Rectal smooth muscle tissue (tissue), 1 donor: ENCODE measurements around the gene TENM3.

ENCODE experiments used
- H3K27ac ChIP-seq: one replicate; pipeline ENCODE4 v1.7.0; 2013; ENCODE audit warnings: low read depth, low read length, inconsistent platforms
- H3K27me3 ChIP-seq: one replicate; pipeline ENCODE4 v1.7.0; 2013; ENCODE audit warnings: low read length; ENCODE audit not compliant: control insufficient read depth, insufficient read depth
- H3K36me3 ChIP-seq: one replicate; pipeline ENCODE4 v1.7.0; 2013; ENCODE audit warnings: low read length; ENCODE audit not compliant: control insufficient read depth, insufficient read depth
- H3K4me1 ChIP-seq: one replicate; pipeline ENCODE4 v1.7.0; 2013; ENCODE audit warnings: low read length; ENCODE audit not compliant: control insufficient read depth, insufficient read depth
- H3K4me3 ChIP-seq: one replicate; pipeline ENCODE4 v1.7.0; 2013; ENCODE audit warnings: low read length
- H3K9ac ChIP-seq: one replicate; pipeline ENCODE4 v1.7.0; 2013; ENCODE audit warnings: low read length

The TENM3 gene

DNA sequence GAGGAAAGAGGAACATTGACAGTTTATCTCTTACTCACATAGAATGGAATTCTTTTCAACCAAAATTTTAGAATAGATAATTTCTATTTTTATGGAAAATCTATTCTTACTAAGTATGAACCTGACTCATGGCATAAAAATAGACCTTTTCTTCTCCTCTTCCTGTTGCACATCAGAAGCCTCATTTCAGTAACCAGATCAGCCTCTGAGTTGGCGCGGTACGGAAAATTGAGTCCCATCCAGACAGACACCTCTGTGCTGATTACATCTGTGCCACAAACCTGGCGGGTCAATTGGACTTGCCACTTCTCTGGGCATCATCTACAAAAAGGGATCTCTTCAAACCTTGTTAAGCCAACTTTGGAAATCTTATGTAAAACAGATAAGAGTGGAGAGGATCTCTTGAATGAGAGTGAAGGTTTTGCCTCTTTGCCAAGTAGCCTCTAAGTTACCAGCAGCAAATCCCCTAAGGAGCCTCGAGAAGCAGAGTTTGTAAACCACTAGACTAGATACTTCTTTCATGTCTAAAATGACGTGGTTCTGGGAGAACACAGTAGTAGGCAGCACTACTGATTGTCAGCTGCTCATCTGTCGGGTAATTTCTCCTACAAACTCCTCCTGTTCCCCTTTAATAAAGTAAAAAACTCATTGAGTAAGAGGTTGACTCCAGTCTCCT lies 37.4 kb downstream of the TENM3 start:
- Histone ChIP-seq H3K4me3 (no peak overlapping the region), H3K27ac (no peak overlapping the region), H3K36me3 (no peaks in the 10 kb centered on the region), H3K27me3 (no peaks in the 10 kb centered on the region), H3K4me1 (no peaks in the 10 kb centered on the region), H3K9ac (no peak overlapping the region)

- no peaks in the 10 kb centered on the region for H3K27me3 ChIP-seq
- no peaks in the 10 kb centered on the region for H3K4me1 ChIP-seq
- H3K9ac ChIP-seq, result no peak overlapping the region
- no peaks in the 10 kb centered on the region for H3K36me3 ChIP-seq
- no peak overlapping the region for H3K27ac ChIP-seq
- no peak overlapping the region for H3K4me3 ChIP-seq
Observed at GRCh38 chr4:182286035-182286434, 42.8 kb downstream of the TENM3 start.

GRCh38 chr4:182286931-182287330 lies 43.7 kb downstream of the TENM3 start:
- Histone ChIP-seq H3K36me3 (no peaks in the 10 kb centered on the region), H3K4me1 (no peaks in the 10 kb centered on the region), H3K27ac (no peak overlapping the region), H3K4me3 (no peak overlapping the region), H3K27me3 (no peaks in the 10 kb centered on the region), H3K9ac (no peak overlapping the region)

GRCh38 chr4:182288534-182288933 lies 45.3 kb downstream of the TENM3 start:
- H3K4me3 ChIP-seq, result no peak overlapping the region
- H3K36me3 ChIP-seq, result no peaks in the 10 kb centered on the region
- H3K4me1 ChIP-seq, result no peaks in the 10 kb centered on the region
- no peak overlapping the region for H3K9ac ChIP-seq
- no peaks in the 10 kb centered on the region for H3K27me3 ChIP-seq
- no peak overlapping the region for H3K27ac ChIP-seq

- Histone ChIP-seq H3K4me3 (no peak overlapping the region), H3K4me1 (no peaks in the 10 kb centered on the region), H3K27ac (no peak overlapping the region), H3K9ac (no peak overlapping the region), H3K36me3 (no peaks in the 10 kb centered on the region), H3K27me3 (no peaks in the 10 kb centered on the region)
Observed at GRCh38 chr4:182289809-182290208, 46.6 kb downstream of the TENM3 start.

DNA sequence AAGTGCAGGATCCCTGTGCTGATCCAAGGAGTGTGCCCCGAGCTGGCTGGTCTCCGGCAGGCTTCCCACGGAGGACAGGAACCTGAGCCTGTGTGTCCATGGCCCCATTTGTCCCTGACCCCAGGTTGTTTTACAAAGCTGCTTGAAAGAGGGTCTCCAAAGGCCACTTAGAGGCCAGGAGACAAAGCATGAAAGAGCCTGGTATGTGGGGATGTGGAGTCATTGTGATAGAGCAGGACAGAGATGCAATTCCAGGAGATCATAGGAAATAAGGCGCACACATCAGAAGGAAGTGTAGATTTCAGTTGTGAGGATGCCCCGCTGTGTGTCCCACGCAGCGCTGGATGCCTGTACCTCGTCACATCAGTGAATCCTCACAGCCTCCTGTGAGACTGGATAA lies 48.0 kb downstream of the TENM3 start:
- Histone ChIP-seq H3K4me3 (no peak overlapping the region), H3K4me1 (no peaks in the 10 kb centered on the region), H3K27me3 (no peaks in the 10 kb centered on the region), H3K27ac (no peak overlapping the region), H3K9ac (no peak overlapping the region), H3K36me3 (no peaks in the 10 kb centered on the region)

- no peak overlapping the region for H3K27ac ChIP-seq
- H3K36me3 ChIP-seq, result no peaks in the 10 kb centered on the region
- H3K27me3 ChIP-seq, result no peaks in the 10 kb centered on the region
- no peak overlapping the region for H3K4me3 ChIP-seq
- H3K4me1 ChIP-seq, result no peaks in the 10 kb centered on the region
- H3K9ac ChIP-seq, result no peak overlapping the region
Observed at GRCh38 chr4:182291597-182292270, 48.5 kb downstream of the TENM3 start.

- no peaks in the 10 kb centered on the region for H3K27me3 ChIP-seq
- no peaks in the 10 kb centered on the region for H3K4me1 ChIP-seq
- H3K9ac ChIP-seq, result no peak overlapping the region
- H3K36me3 ChIP-seq, result no peaks in the 10 kb centered on the region
- H3K4me3 ChIP-seq, result no peak overlapping the region
- no peak overlapping the region for H3K27ac ChIP-seq
Observed at GRCh38 chr4:182292612-182293011, 49.4 kb downstream of the TENM3 start.

- H3K27ac ChIP-seq, result no peak overlapping the region
- no peak overlapping the region for H3K9ac ChIP-seq
- H3K27me3 ChIP-seq, result no peaks in the 10 kb centered on the region
- no peaks in the 10 kb centered on the region for H3K36me3 ChIP-seq
- H3K4me1 ChIP-seq, result no peaks in the 10 kb centered on the region
- H3K4me3 ChIP-seq, result no peak overlapping the region
Observed at GRCh38 chr4:182293691-182294255, 50.6 kb downstream of the TENM3 start.

- no peak overlapping the region for H3K9ac ChIP-seq
- no peaks in the 10 kb centered on the region for H3K4me1 ChIP-seq
- H3K27ac ChIP-seq, result no peak overlapping the region
- no peak overlapping the region for H3K4me3 ChIP-seq
- no peaks in the 10 kb centered on the region for H3K36me3 ChIP-seq
- no peaks in the 10 kb centered on the region for H3K27me3 ChIP-seq
Observed at GRCh38 chr4:182294451-182294850, 51.2 kb downstream of the TENM3 start.

DNA sequence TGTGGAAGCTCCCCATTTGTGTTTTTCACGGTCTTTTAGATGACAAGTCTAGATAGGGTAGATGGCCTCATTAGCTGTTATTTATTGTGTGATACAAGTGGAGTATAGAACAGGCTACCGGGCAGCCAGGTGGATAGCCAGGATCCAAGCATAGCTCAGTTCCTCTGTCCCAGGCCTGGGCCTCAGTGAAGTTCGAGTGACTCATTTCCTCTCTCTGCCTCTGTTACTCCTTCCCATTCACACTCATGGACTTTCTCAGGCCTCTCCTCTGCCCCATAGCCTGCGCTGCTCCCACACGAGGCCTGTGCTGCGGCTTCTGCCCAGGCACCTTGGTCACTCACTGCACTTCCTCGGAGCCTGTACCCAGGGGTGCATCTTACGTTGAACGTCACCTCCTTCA lies 54.5 kb downstream of the TENM3 start:
- Histone ChIP-seq H3K9ac (no peak overlapping the region), H3K36me3 (no peaks in the 10 kb centered on the region), H3K4me1 (no peaks in the 10 kb centered on the region), H3K27ac (no peak overlapping the region), H3K4me3 (no peak overlapping the region), H3K27me3 (no peaks in the 10 kb centered on the region)

DNA sequence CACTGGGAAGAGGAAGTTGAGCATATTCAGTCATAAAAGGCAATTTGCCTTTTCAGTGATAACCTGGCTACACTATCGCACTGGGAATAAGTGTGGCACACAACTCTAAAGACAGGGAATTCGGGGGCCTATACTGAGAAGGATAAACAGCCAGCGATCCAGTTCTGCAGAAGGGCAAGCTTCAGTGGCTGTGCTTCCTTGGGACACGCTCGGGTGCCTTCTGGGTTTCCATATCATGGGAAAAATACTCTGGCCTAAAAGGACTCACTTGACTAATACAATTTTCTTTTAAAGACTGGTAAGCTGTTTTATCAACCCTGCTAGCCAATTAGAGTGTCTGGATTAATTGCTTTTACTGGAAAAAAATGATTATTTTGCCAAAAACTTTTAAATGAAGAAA lies 58.5 kb downstream of the TENM3 start:
- Histone ChIP-seq H3K9ac (no peak overlapping the region), H3K4me1 (no peaks in the 10 kb centered on the region), H3K4me3 (no peak overlapping the region), H3K27me3 (no peaks in the 10 kb centered on the region), H3K36me3 (no peaks in the 10 kb centered on the region), H3K27ac (no peak overlapping the region)

DNA sequence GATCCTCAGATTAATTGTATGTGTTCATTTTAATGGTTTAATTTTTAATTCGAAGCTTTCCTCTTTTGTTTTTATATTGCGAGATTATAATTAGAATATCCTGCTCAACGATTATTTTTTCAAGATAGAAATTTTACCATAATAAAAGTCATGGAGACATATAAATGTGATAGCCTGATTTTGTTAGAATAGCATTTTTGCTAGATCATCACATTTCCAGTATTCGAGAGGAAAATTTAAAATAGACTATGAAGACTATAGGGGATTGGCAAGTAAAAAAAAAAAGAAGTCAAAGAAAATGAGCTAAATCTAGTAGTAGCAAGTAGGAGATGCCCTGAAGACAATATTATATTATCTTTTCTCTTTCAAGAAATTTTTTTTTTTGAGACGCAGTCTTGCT lies 60.6 kb downstream of the TENM3 start:
- Histone ChIP-seq H3K4me3 (no peak overlapping the region), H3K9ac (no peak overlapping the region), H3K36me3 (no peaks in the 10 kb centered on the region), H3K27ac (no peak overlapping the region), H3K27me3 (no peaks in the 10 kb centered on the region), H3K4me1 (no peaks in the 10 kb centered on the region)
